IMR-90 (cell line): ENCODE results near the gene VDR. TPM values are rescaled to one million over a fixed set of nuclear protein-coding genes. Genes with fewer than 3 reads are reported as not detected.

Experiments used
- ATAC-seq: fragments of 200-7000 bp; cut with Tn5 transposase; 2 replicates; pipeline ENCODE4 v1.9.1; 2020; ENCODE audit warnings: low read depth, mild to moderate bottlenecking, moderate library complexity
- BruUV-seq: library from RNA; stranded (reverse); fragments of 400-500 nt; replicated peaks from 2 replicates; lab custom pipeline; 2021; lab: Mats Ljungman, UMichigan
- CTCF ChIA-PET: fragments of 300-600 bp; formaldehyde crosslinking; extraction: SDS; loops from one replicate; lab custom pipeline; 2021; ENCODE audit warnings: antibody characterized with exemption; lab: Yijun Ruan, JAX
- POLR2A ChIA-PET: fragments of 300-600 bp; sonication (Branson Sonifier 250); formaldehyde crosslinking; loops from one replicate; lab custom pipeline; 2022; ENCODE audit warnings: antibody characterized with exemption; ENCODE audit not compliant: unreplicated experiment; lab: Charles Lee
- DNase-seq: peaks from one replicate; pipeline ENCODE4 v3.0.0; 2013
- H2AFZ ChIP-seq: replicated peaks from 2 replicates; pipeline ENCODE3; 2013; ENCODE audit warnings: low read length, mild to moderate bottlenecking; ENCODE audit not compliant: poor library complexity
- H2AK5ac ChIP-seq: 2 replicates; pipeline ENCODE4 v1.6.1; 2013; ENCODE audit warnings: low read depth, low read length, inconsistent platforms
- H2AK9ac ChIP-seq: replicated peaks from 2 replicates; pipeline ENCODE3; 2013; ENCODE audit warnings: mild to moderate bottlenecking, low read depth, low read length, moderate library complexity; ENCODE audit not compliant: poor library complexity
- H2BK120ac ChIP-seq: 2 replicates; pipeline ENCODE4 v1.6.1; 2013; ENCODE audit warnings: low read depth, low read length, inconsistent platforms
- H2BK15ac ChIP-seq: 3 replicates; pipeline ENCODE4 v1.6.1; 2013; ENCODE audit warnings: low read depth, low read length, inconsistent platforms
- H2BK20ac ChIP-seq: 2 replicates; pipeline ENCODE4 v1.6.1; 2013; ENCODE audit warnings: low read depth, mild to moderate bottlenecking, inconsistent platforms, low read length, moderate library complexity
- H2BK5ac ChIP-seq: 2 replicates; pipeline ENCODE4 v1.6.1; 2013; ENCODE audit warnings: mild to moderate bottlenecking, low read depth, low read length, inconsistent platforms; ENCODE audit not compliant: poor library complexity, severe bottlenecking
- H3K14ac ChIP-seq: replicated peaks from 2 replicates; pipeline ENCODE4 v1.6.1; 2013; ENCODE audit warnings: low read depth, low read length, inconsistent platforms
- H3K18ac ChIP-seq: 2 replicates; pipeline ENCODE4 v1.6.1; 2013; ENCODE audit warnings: low read depth, low read length, control low read depth
- H3K23ac ChIP-seq: 2 replicates; pipeline ENCODE4 v1.6.1; 2013; ENCODE audit warnings: low read depth, low read length, inconsistent platforms
- H3K27ac ChIP-seq: 2 replicates; pipeline ENCODE4 v1.5.1; 2013; ENCODE audit warnings: mild to moderate bottlenecking, control low read depth, low read length; ENCODE audit not compliant: insufficient read depth
- H3K27me3 ChIP-seq: 2 replicates; pipeline ENCODE4 v1.6.1; 2013; ENCODE audit warnings: low read length; ENCODE audit not compliant: control insufficient read depth, insufficient read depth
- H3K36me3 ChIP-seq: 2 replicates; pipeline ENCODE4 v1.6.1; 2013; ENCODE audit warnings: low read length, mixed read lengths; ENCODE audit not compliant: control insufficient read depth, insufficient read depth
- H3K4ac ChIP-seq: 2 replicates; pipeline ENCODE4 v1.6.1; 2013; ENCODE audit warnings: low read depth, low read length, inconsistent platforms
- H3K4me1 ChIP-seq: 2 replicates; pipeline ENCODE4 v1.6.1; 2013; ENCODE audit warnings: low read length, mixed read lengths; ENCODE audit not compliant: control insufficient read depth, insufficient read depth
- H3K4me2 ChIP-seq: 2 replicates; pipeline ENCODE4 v1.6.1; 2013; ENCODE audit warnings: low read depth, mild to moderate bottlenecking, control low read depth, low read length, moderate library complexity
- H3K4me3 ChIP-seq: 2 replicates; pipeline ENCODE4 v1.5.1; 2013; ENCODE audit warnings: low read depth, mild to moderate bottlenecking, control low read depth, low read length, moderate library complexity; ENCODE audit not compliant: insufficient read depth
- H3K56ac ChIP-seq: 2 replicates; pipeline ENCODE4 v1.6.1; 2013; ENCODE audit warnings: low read length, inconsistent platforms; ENCODE audit not compliant: insufficient read depth; ENCODE audit errors: extremely low read depth
- H3K79me1 ChIP-seq, 2 experiments: 2 replicates each; pipeline ENCODE4 v1.6.1; 2013; ENCODE audit warnings: low read length in 2 of 2, inconsistent platforms in 1 of 2, low read depth in 1 of 2
- H3K9ac ChIP-seq: 2 replicates; pipeline ENCODE4 v1.6.1; 2013; ENCODE audit warnings: low read depth, low read length, control low read depth
- H3K9me1 ChIP-seq: 2 replicates; pipeline ENCODE4 v1.6.1; 2013; ENCODE audit warnings: low read length, inconsistent platforms; ENCODE audit not compliant: insufficient read depth
- H3K9me3 ChIP-seq: 2 replicates; pipeline ENCODE4 v1.6.1; 2013; ENCODE audit warnings: low read length; ENCODE audit not compliant: control insufficient read depth, insufficient read depth
- H4K20me1 ChIP-seq: 2 replicates; pipeline ENCODE4 v1.6.1; 2013; ENCODE audit warnings: low read length, inconsistent platforms; ENCODE audit not compliant: insufficient read depth
- H4K5ac ChIP-seq: 2 replicates; pipeline ENCODE4 v1.6.1; 2013; ENCODE audit warnings: mild to moderate bottlenecking, low read depth, low read length, control low read depth
- H4K8ac ChIP-seq, 2 experiments: 2 replicates each; pipeline ENCODE4 v1.6.1; 2013; ENCODE audit warnings: low read depth in 2 of 2, low read length in 2 of 2, control low read depth in 1 of 2, inconsistent platforms in 1 of 2
- H4K91ac ChIP-seq: 2 replicates; pipeline ENCODE4 v1.6.1; 2013; ENCODE audit warnings: low read depth, low read length, inconsistent platforms; ENCODE audit not compliant: insufficient read depth
- BHLHE40 ChIP-seq: fragments of 150-350 bp; IDR thresholded peaks from 2 replicates; pipeline ENCODE4 v1.6.1; 2016; ENCODE audit warnings: mild to moderate bottlenecking, low read depth, low read length
- CEBPB ChIP-seq: IDR thresholded peaks from 2 replicates; pipeline ENCODE4 v1.6.1; 2012; ENCODE audit warnings: low read depth, low read length, improper control_type of control experiment
- MAZ ChIP-seq: IDR thresholded peaks from 2 replicates; pipeline ENCODE4 v1.6.1; 2012; ENCODE audit warnings: low read depth, mild to moderate bottlenecking, low read length, improper control_type of control experiment, moderate library complexity, borderline replicate concordance
- NFE2L2 ChIP-seq: fragments of 150-350 bp; IDR thresholded peaks from 2 replicates; pipeline ENCODE4 v1.6.1; 2016; ENCODE audit warnings: low read depth, mild to moderate bottlenecking, low read length
- RAD21 ChIP-seq: IDR thresholded peaks from 2 replicates; pipeline ENCODE4 v1.6.1; 2012; ENCODE audit warnings: low read length, improper control_type of control experiment
- RCOR1 ChIP-seq: IDR thresholded peaks from 2 replicates; pipeline ENCODE4 v1.6.1; 2012; ENCODE audit warnings: mild to moderate bottlenecking, low read length, improper control_type of control experiment; ENCODE audit not compliant: insufficient replicate concordance
- RFX5 ChIP-seq: IDR thresholded peaks from 2 replicates; pipeline ENCODE4 v1.8.0; 2012; ENCODE audit warnings: low read depth, mild to moderate bottlenecking, low read length, moderate library complexity
- WGBS, 2 experiments: methylation state at CpG; one replicate each; pipeline versions ENCODE4 v1.1.5 to v1.1.7; 2013; ENCODE audit warnings: missing lambda C conversion rate in 2 of 2; ENCODE audit not compliant: insufficient read length in 1 of 2; ENCODE audit errors: extremely low coverage in 2 of 2; 5-methylcytosine and 5-hydroxymethylcytosine counted together
- dilution Hi-C: fragments of 300-500 bp; cut with HindIII; formaldehyde crosslinking; loops from one replicate; pipeline ENCODE4 v1.14.3; 2018; ENCODE audit warnings: low sequenced_read_pairs; ENCODE audit not compliant: unreplicated experiment
- in situ Hi-C: fragments of 300-500 bp; cut with MboI; formaldehyde crosslinking; loops from 3 replicates; pipeline ENCODE4 v1.14.3; 2019; ENCODE audit warnings: low sequenced_read_pairs, inconsistent platforms, mixed read lengths
- intact Hi-C: fragments of 100-400 bp; cut with micrococcal nuclease; formaldehyde crosslinking; loops from 2 replicates; pipeline ENCODE4 v1.10.0; 2022
- polyA plus RNA-seq, 3 experiments: library from polyadenylated mRNA; depleted of rRNA; stranded (reverse); fragments of >200 nt; gene quantifications; 2 replicates each; pipeline ENCODE4 v1.2.3, GENCODE V29; 2012; ENCODE audit warnings: low replicate concordance in 1 of 3
- total RNA-seq: library from RNA; depleted of rRNA; stranded (reverse); fragments of >200 nt; gene quantifications from 2 replicates; pipeline ENCODE4 v1.2.3, GENCODE V29; 2012
- TF ChIP-seq, protein P1 (sequence below): fragments of 150-350 bp; IDR thresholded peaks from 2 replicates; pipeline ENCODE4 v1.6.1; 2017; ENCODE audit warnings: mild to moderate bottlenecking, antibody characterized with exemption, low read length, low read depth
- TF ChIP-seq, protein P2 (sequence below): conservative IDR thresholded peaks from 2 replicates; pipeline ENCODE4 v1.5.1; 2012; ENCODE audit warnings: mild to moderate bottlenecking, low read depth, low read length, improper control_type of control experiment
- TF ChIP-seq, protein P3 (sequence below): fragments of 150-350 bp; IDR thresholded peaks from 2 replicates; pipeline ENCODE4 v1.6.1; 2016; ENCODE audit warnings: low read depth, mild to moderate bottlenecking, low read length, moderate library complexity, borderline replicate concordance

Gene VDR
- total and polyA plus RNA-seq, 2 of the 4 experiments (the other 2 are of a cell fraction) = 5.4 to 8.5 TPM

DNA sequence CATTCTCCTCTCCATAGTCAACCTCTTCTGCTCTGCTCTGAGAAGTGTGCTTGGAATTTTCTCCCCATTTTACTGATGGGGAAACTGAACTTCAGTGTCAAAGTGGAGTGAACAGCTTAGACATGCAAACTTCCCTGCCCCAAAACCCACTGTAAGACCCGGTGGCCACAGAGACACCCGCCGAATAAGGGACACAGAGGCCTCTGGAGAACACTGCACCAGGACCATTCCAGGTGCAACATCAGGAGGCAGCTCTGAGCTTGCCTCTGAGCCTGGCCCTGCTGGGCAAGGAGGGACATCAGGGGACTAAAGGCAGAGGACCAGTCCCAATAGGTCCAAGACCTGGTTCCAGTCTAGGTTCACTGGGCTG lies 86.8 kb downstream of the VDR start:
- H2BK120ac ChIP-seq = 0 out of 2 replicates have a peak overlapping the region, but pooled peaks have one; percentile 2
- BruUV-seq = no TSS peak
- in situ Hi-C loops = no loop called here
- no peaks in the 10 kb centered on the region for H3K9me3 ChIP-seq
- no peak overlapping the region for H2AFZ ChIP-seq
- peaks cover 58% of the 10 kb centered on the region for H4K20me1 ChIP-seq
- peaks cover 10 to 55% of the 10 kb centered on the region in 2 experiments; a peak in 3 of 4 replicates for H3K79me1 ChIP-seq
- H2AK9ac ChIP-seq = peak overlapping the region; percentile 98
- peaks cover 5% of the 10 kb centered on the region; the same call in 1 of the 2 replicates for H3K36me3 ChIP-seq
- H4K5ac ChIP-seq = no peak overlapping the region
- H3K14ac ChIP-seq = peak overlapping the region; percentile 93
- H2BK5ac ChIP-seq = peak overlapping the region; percentile 79
- no CpG with 5 or more reads among the region's 3 CpGs for WGBS, 2 experiments
- DNase-seq = no peak
- H3K27ac ChIP-seq = peak overlapping the region; percentile 99; the same call in 1 of the 2 replicates
- TF ChIP-seq, protein P1, sequence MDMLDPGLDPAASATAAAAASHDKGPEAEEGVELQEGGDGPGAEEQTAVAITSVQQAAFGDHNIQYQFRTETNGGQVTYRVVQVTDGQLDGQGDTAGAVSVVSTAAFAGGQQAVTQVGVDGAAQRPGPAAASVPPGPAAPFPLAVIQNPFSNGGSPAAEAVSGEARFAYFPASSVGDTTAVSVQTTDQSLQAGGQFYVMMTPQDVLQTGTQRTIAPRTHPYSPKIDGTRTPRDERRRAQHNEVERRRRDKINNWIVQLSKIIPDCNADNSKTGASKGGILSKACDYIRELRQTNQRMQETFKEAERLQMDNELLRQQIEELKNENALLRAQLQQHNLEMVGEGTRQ = no peak
- TF ChIP-seq NFE2L2 (no peak), RAD21 (no peak), RFX5 (no peak), MAZ (no peak), CEBPB (no peak), RCOR1 (no peak), BHLHE40 (no peak)
- TF ChIP-seq, protein P2, sequence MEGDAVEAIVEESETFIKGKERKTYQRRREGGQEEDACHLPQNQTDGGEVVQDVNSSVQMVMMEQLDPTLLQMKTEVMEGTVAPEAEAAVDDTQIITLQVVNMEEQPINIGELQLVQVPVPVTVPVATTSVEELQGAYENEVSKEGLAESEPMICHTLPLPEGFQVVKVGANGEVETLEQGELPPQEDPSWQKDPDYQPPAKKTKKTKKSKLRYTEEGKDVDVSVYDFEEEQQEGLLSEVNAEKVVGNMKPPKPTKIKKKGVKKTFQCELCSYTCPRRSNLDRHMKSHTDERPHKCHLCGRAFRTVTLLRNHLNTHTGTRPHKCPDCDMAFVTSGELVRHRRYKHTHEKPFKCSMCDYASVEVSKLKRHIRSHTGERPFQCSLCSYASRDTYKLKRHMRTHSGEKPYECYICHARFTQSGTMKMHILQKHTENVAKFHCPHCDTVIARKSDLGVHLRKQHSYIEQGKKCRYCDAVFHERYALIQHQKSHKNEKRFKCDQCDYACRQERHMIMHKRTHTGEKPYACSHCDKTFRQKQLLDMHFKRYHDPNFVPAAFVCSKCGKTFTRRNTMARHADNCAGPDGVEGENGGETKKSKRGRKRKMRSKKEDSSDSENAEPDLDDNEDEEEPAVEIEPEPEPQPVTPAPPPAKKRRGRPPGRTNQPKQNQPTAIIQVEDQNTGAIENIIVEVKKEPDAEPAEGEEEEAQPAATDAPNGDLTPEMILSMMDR = no peak
- TF ChIP-seq, protein P3, sequence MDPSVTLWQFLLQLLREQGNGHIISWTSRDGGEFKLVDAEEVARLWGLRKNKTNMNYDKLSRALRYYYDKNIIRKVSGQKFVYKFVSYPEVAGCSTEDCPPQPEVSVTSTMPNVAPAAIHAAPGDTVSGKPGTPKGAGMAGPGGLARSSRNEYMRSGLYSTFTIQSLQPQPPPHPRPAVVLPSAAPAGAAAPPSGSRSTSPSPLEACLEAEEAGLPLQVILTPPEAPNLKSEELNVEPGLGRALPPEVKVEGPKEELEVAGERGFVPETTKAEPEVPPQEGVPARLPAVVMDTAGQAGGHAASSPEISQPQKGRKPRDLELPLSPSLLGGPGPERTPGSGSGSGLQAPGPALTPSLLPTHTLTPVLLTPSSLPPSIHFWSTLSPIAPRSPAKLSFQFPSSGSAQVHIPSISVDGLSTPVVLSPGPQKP = no peak
- no peak overlapping the region for H2BK20ac ChIP-seq
- no peak overlapping the region for H3K56ac ChIP-seq
- ChIA-PET POLR2A (interaction anchor here (1.7 kb wide), 1 partner anchor 10 kb away, joined by 4 read pairs; no protein-coding TSS in a partner anchor), CTCF (interaction anchor here (0.6 to 1.6 kb wide), 3 partner anchors 11 to 799 kb away, joined by 4 to 7 read pairs (median 5); no protein-coding TSS in a partner anchor)
- H3K4ac ChIP-seq = peak overlapping the region; percentile 87
- H3K4me3 ChIP-seq = peak overlapping the region; percentile 91; the same call in 1 of the 2 replicates
- no peak overlapping the region for H3K18ac ChIP-seq
- H3K4me2 ChIP-seq = peak overlapping the region; percentile 84
- H3K23ac ChIP-seq = peak overlapping the region; percentile 83
- H2AK5ac ChIP-seq = peak overlapping the region; percentile 95
- H4K91ac ChIP-seq = no peak overlapping the region; the same call in 1 of the 2 replicates
- H3K27me3 ChIP-seq = no peaks in the 10 kb centered on the region
- H4K8ac ChIP-seq = peak overlapping the region; percentile 6 to 47; a peak in 2 of 4 replicates
- H2BK15ac ChIP-seq = no peak overlapping the region
- dilution Hi-C loops = no loop called here
- intact Hi-C loops = loop anchor here (2.0 kb wide), 1 partner anchor 21 kb away; no protein-coding TSS in a partner anchor
- no peak for ATAC-seq
- peak overlapping the region; percentile 85 for H3K9ac ChIP-seq
- peaks cover 52% of the 10 kb centered on the region for H3K4me1 ChIP-seq
- H3K9me1 ChIP-seq = peaks cover 37% of the 10 kb centered on the region
